ENCODE results near the gene KLF5.

GRCh38 chr13:73062468-73062867 is 3.7 kb downstream of the KLF5 start:
- TF ChIP-seq TCF7L2 (IDR thresholded peaks at IDR 0.05; ENCODE audit: borderline replicate concordance, extremely low read depth, insufficient read depth, insufficient read length), result no peak
- TF ChIP-seq, protein P1, sequence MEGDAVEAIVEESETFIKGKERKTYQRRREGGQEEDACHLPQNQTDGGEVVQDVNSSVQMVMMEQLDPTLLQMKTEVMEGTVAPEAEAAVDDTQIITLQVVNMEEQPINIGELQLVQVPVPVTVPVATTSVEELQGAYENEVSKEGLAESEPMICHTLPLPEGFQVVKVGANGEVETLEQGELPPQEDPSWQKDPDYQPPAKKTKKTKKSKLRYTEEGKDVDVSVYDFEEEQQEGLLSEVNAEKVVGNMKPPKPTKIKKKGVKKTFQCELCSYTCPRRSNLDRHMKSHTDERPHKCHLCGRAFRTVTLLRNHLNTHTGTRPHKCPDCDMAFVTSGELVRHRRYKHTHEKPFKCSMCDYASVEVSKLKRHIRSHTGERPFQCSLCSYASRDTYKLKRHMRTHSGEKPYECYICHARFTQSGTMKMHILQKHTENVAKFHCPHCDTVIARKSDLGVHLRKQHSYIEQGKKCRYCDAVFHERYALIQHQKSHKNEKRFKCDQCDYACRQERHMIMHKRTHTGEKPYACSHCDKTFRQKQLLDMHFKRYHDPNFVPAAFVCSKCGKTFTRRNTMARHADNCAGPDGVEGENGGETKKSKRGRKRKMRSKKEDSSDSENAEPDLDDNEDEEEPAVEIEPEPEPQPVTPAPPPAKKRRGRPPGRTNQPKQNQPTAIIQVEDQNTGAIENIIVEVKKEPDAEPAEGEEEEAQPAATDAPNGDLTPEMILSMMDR (IDR thresholded peaks at IDR 0.05 in 2 of 3, conservative IDR thresholded peaks at IDR 0.05 in 1 of 3; ENCODE audit: borderline replicate concordance in 1 of 3, insufficient read depth in 1 of 3, low read depth in 2 of 3, low read length in 2 of 3), result no peak
- no peak for TF ChIP-seq ATF3 (IDR thresholded peaks at IDR 0.05)
- TF ChIP-seq SIN3A (IDR thresholded peaks at IDR 0.05; ENCODE audit: low read depth), result no peak
- TF ChIP-seq EZH2phosphoT487 (IDR thresholded peaks at IDR 0.05; ENCODE audit: borderline replicate concordance), result no peak
- TF ChIP-seq POLR2A (IDR thresholded peaks at IDR 0.05; ENCODE audit: borderline replicate concordance, extremely low read depth, insufficient read depth, insufficient read length), result no peak
- no peak for TF ChIP-seq EZH2 (IDR thresholded peaks at IDR 0.05)
- TF ChIP-seq YY1 (IDR thresholded peaks at IDR 0.05; ENCODE audit: extremely low read depth, insufficient replicate concordance, low read depth, low read length), result no peak
- TF ChIP-seq REST (IDR thresholded peaks at IDR 0.05; ENCODE audit: low read depth), result no peak
- no peak for TF ChIP-seq ZFX (IDR thresholded peaks at IDR 0.05)

Measured in HCT116 (cell line).